IMR-90 (cell line): ENCODE data around the gene GPR33. TPM values are rescaled to one million over a fixed set of nuclear protein-coding genes. Genes with fewer than 3 reads are reported as not detected.
"Not testable (repeated sequence)": the region's sequence is repeated elsewhere in the genome, so short reads cannot be mapped to it uniquely, and the experiment has no call there.

ENCODE experiments used
- ATAC-seq: fragments of 200-7000 bp; cut with Tn5 transposase; 2 replicates; pipeline ENCODE4 v1.9.1; 2020; ENCODE audit warnings: low read depth, mild to moderate bottlenecking, moderate library complexity
- BruUV-seq: library from RNA; stranded (reverse); fragments of 400-500 nt; replicated peaks from 2 replicates; lab custom pipeline; 2021; lab: Mats Ljungman, UMichigan
- CTCF ChIA-PET: fragments of 300-600 bp; formaldehyde crosslinking; extraction: SDS; loops from one replicate; lab custom pipeline; 2021; ENCODE audit warnings: antibody characterized with exemption; lab: Yijun Ruan, JAX
- POLR2A ChIA-PET: fragments of 300-600 bp; sonication (Branson Sonifier 250); formaldehyde crosslinking; loops from one replicate; lab custom pipeline; 2022; ENCODE audit warnings: antibody characterized with exemption; ENCODE audit not compliant: unreplicated experiment; lab: Charles Lee
- DNase-seq: peaks from one replicate; pipeline ENCODE4 v3.0.0; 2013
- H2AFZ ChIP-seq: replicated peaks from 2 replicates; pipeline ENCODE3; 2013; ENCODE audit warnings: low read length, mild to moderate bottlenecking; ENCODE audit not compliant: poor library complexity
- H2AK5ac ChIP-seq: 2 replicates; pipeline ENCODE4 v1.6.1; 2013; ENCODE audit warnings: low read depth, low read length, inconsistent platforms
- H2AK9ac ChIP-seq: replicated peaks from 2 replicates; pipeline ENCODE3; 2013; ENCODE audit warnings: mild to moderate bottlenecking, low read depth, low read length, moderate library complexity; ENCODE audit not compliant: poor library complexity
- H2BK120ac ChIP-seq: 2 replicates; pipeline ENCODE4 v1.6.1; 2013; ENCODE audit warnings: low read depth, low read length, inconsistent platforms
- H2BK15ac ChIP-seq: 3 replicates; pipeline ENCODE4 v1.6.1; 2013; ENCODE audit warnings: low read depth, low read length, inconsistent platforms
- H2BK20ac ChIP-seq: 2 replicates; pipeline ENCODE4 v1.6.1; 2013; ENCODE audit warnings: low read depth, mild to moderate bottlenecking, inconsistent platforms, low read length, moderate library complexity
- H2BK5ac ChIP-seq: 2 replicates; pipeline ENCODE4 v1.6.1; 2013; ENCODE audit warnings: mild to moderate bottlenecking, low read depth, low read length, inconsistent platforms; ENCODE audit not compliant: poor library complexity, severe bottlenecking
- H3K14ac ChIP-seq: replicated peaks from 2 replicates; pipeline ENCODE4 v1.6.1; 2013; ENCODE audit warnings: low read depth, low read length, inconsistent platforms
- H3K18ac ChIP-seq: 2 replicates; pipeline ENCODE4 v1.6.1; 2013; ENCODE audit warnings: low read depth, low read length, control low read depth
- H3K23ac ChIP-seq: 2 replicates; pipeline ENCODE4 v1.6.1; 2013; ENCODE audit warnings: low read depth, low read length, inconsistent platforms
- H3K27ac ChIP-seq: 2 replicates; pipeline ENCODE4 v1.5.1; 2013; ENCODE audit warnings: mild to moderate bottlenecking, control low read depth, low read length; ENCODE audit not compliant: insufficient read depth
- H3K27me3 ChIP-seq: 2 replicates; pipeline ENCODE4 v1.6.1; 2013; ENCODE audit warnings: low read length; ENCODE audit not compliant: control insufficient read depth, insufficient read depth
- H3K36me3 ChIP-seq: 2 replicates; pipeline ENCODE4 v1.6.1; 2013; ENCODE audit warnings: low read length, mixed read lengths; ENCODE audit not compliant: control insufficient read depth, insufficient read depth
- H3K4ac ChIP-seq: 2 replicates; pipeline ENCODE4 v1.6.1; 2013; ENCODE audit warnings: low read depth, low read length, inconsistent platforms
- H3K4me1 ChIP-seq: 2 replicates; pipeline ENCODE4 v1.6.1; 2013; ENCODE audit warnings: low read length, mixed read lengths; ENCODE audit not compliant: control insufficient read depth, insufficient read depth
- H3K4me2 ChIP-seq: 2 replicates; pipeline ENCODE4 v1.6.1; 2013; ENCODE audit warnings: low read depth, mild to moderate bottlenecking, control low read depth, low read length, moderate library complexity
- H3K4me3 ChIP-seq: 2 replicates; pipeline ENCODE4 v1.5.1; 2013; ENCODE audit warnings: low read depth, mild to moderate bottlenecking, control low read depth, low read length, moderate library complexity; ENCODE audit not compliant: insufficient read depth
- H3K56ac ChIP-seq: 2 replicates; pipeline ENCODE4 v1.6.1; 2013; ENCODE audit warnings: low read length, inconsistent platforms; ENCODE audit not compliant: insufficient read depth; ENCODE audit errors: extremely low read depth
- H3K79me1 ChIP-seq, 2 experiments: 2 replicates each; pipeline ENCODE4 v1.6.1; 2013; ENCODE audit warnings: low read length in 2 of 2, inconsistent platforms in 1 of 2, low read depth in 1 of 2
- H3K9ac ChIP-seq: 2 replicates; pipeline ENCODE4 v1.6.1; 2013; ENCODE audit warnings: low read depth, low read length, control low read depth
- H3K9me1 ChIP-seq: 2 replicates; pipeline ENCODE4 v1.6.1; 2013; ENCODE audit warnings: low read length, inconsistent platforms; ENCODE audit not compliant: insufficient read depth
- H3K9me3 ChIP-seq: 2 replicates; pipeline ENCODE4 v1.6.1; 2013; ENCODE audit warnings: low read length; ENCODE audit not compliant: control insufficient read depth, insufficient read depth
- H4K20me1 ChIP-seq: 2 replicates; pipeline ENCODE4 v1.6.1; 2013; ENCODE audit warnings: low read length, inconsistent platforms; ENCODE audit not compliant: insufficient read depth
- H4K5ac ChIP-seq: 2 replicates; pipeline ENCODE4 v1.6.1; 2013; ENCODE audit warnings: mild to moderate bottlenecking, low read depth, low read length, control low read depth
- H4K8ac ChIP-seq, 2 experiments: 2 replicates each; pipeline ENCODE4 v1.6.1; 2013; ENCODE audit warnings: low read depth in 2 of 2, low read length in 2 of 2, control low read depth in 1 of 2, inconsistent platforms in 1 of 2
- H4K91ac ChIP-seq: 2 replicates; pipeline ENCODE4 v1.6.1; 2013; ENCODE audit warnings: low read depth, low read length, inconsistent platforms; ENCODE audit not compliant: insufficient read depth
- WGBS, 2 experiments: methylation state at CpG; one replicate each; pipeline versions ENCODE4 v1.1.5 to v1.1.7; 2013; ENCODE audit warnings: missing lambda C conversion rate in 2 of 2; ENCODE audit not compliant: insufficient read length in 1 of 2; ENCODE audit errors: extremely low coverage in 2 of 2; 5-methylcytosine and 5-hydroxymethylcytosine counted together
- dilution Hi-C: fragments of 300-500 bp; cut with HindIII; formaldehyde crosslinking; loops from one replicate; pipeline ENCODE4 v1.14.3; 2018; ENCODE audit warnings: low sequenced_read_pairs; ENCODE audit not compliant: unreplicated experiment
- in situ Hi-C: fragments of 300-500 bp; cut with MboI; formaldehyde crosslinking; loops from 3 replicates; pipeline ENCODE4 v1.14.3; 2019; ENCODE audit warnings: low sequenced_read_pairs, inconsistent platforms, mixed read lengths
- intact Hi-C: fragments of 100-400 bp; cut with micrococcal nuclease; formaldehyde crosslinking; loops from 2 replicates; pipeline ENCODE4 v1.10.0; 2022
- polyA plus RNA-seq, 3 experiments: library from polyadenylated mRNA; depleted of rRNA; stranded (reverse); fragments of >200 nt; gene quantifications; 2 replicates each; pipeline ENCODE4 v1.2.3, GENCODE V29; 2012; ENCODE audit warnings: low replicate concordance in 1 of 3
- total RNA-seq: library from RNA; depleted of rRNA; stranded (reverse); fragments of >200 nt; gene quantifications from 2 replicates; pipeline ENCODE4 v1.2.3, GENCODE V29; 2012

The GPR33 gene
- total and polyA plus RNA-seq, 2 of the 4 experiments (the other 2 are of a cell fraction) = not detected

GRCh38 chr14:31437045-31437691 lies 50.7 kb downstream of the GPR33 start:
- H3K9ac ChIP-seq, H2AFZ ChIP-seq, H3K4me1 ChIP-seq, intact Hi-C loops, in situ Hi-C loops, H3K4me3 ChIP-seq, H3K56ac ChIP-seq, H3K14ac ChIP-seq, H3K18ac ChIP-seq, DNase-seq, H2BK5ac ChIP-seq, dilution Hi-C loops, CTCF ChIA-PET, H3K23ac ChIP-seq, H2AK5ac ChIP-seq, H2BK120ac ChIP-seq, POLR2A ChIA-PET, H3K4ac ChIP-seq, H4K20me1 ChIP-seq, H3K79me1 ChIP-seq, H2BK15ac ChIP-seq, H4K91ac ChIP-seq, H4K8ac ChIP-seq, H2AK9ac ChIP-seq, BruUV-seq, H4K5ac ChIP-seq, H2BK20ac ChIP-seq, H3K9me1 ChIP-seq, H3K27me3 ChIP-seq, H3K27ac ChIP-seq, H3K36me3 ChIP-seq, H3K4me2 ChIP-seq, H3K9me3 ChIP-seq, ATAC-seq: not testable (repeated sequence)
- WGBS, 2 experiments = no CpG with 5 or more reads among the region's 45 CpGs
